ENCODE results near the gene UBE3A. TPM values are rescaled to one million over a fixed set of nuclear protein-coding genes. Genes with fewer than 3 reads are reported as not detected.

Gene UBE3A
- total and polyA plus RNA-seq, 2 experiments from 2014 or later = 85.5 to 96.7 TPM

DNA sequence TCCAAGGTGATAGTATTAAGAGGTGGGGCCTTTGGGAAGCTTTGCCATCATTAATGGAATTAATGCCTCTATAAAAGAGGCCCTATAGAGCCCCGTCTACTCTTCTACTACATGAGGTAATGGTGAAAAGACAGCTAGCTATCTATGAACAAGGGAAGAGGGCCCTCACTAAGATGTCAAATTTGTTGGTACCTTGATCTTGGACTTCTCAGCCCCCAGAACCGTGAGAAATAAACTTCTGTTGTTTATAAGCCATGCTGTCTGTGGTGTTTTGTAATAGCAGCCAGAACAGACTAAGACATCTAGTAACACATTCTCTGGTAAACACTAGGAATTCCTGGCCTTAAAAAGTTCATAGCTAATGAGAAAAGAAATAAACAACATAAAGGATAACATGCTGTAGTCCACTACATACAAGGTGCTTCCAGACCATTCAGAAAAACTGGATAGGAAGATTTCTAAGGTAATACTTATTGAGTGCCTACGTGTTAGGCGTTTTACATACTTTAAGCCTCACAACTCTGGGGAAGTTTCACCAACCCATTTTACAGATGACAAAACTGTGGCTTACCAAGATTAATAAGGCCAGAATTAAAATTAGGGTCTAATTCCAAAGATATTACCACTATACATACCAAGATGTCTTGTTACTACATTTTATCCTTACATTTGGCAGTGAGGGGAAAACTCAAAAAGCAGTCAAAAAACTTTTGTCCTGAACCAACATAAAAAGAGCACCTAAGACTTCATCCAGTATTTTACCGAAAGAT lies 3.2 kb downstream of the UBE3A start:
- 91% methylated on average over 5 of the region's 5 CpGs for WGBS (ENCODE audit: low lambda C conversion rate, missing lambda C conversion rate)
- Histone ChIP-seq H3K9me3 (ENCODE audit: low read depth) (no peaks in the 10 kb centered on the region), H3K27ac (no peak overlapping the region), H3K4me3 (peak overlapping the region; percentile 5), H2AFZ (no peak overlapping the region), H3K79me2 (peaks cover 80% of the 10 kb centered on the region), H3K4me1 (ENCODE audit: insufficient read depth) (peaks cover 14% of the 10 kb centered on the region), H3K4me2 (peak overlapping the region; percentile 89), H3K36me3 (replicated peaks; ENCODE audit: insufficient read depth, low read depth) (no peaks in the 10 kb centered on the region), H3K27me3 (no peaks in the 10 kb centered on the region), H4K20me1 (ENCODE audit: insufficient read depth, poor library complexity, severe bottlenecking) (peaks cover 71% of the 10 kb centered on the region), H3K9me2 (replicated peaks; ENCODE audit: insufficient read depth) (no peaks in the 10 kb centered on the region)
- TF ChIP-seq, protein P1, sequence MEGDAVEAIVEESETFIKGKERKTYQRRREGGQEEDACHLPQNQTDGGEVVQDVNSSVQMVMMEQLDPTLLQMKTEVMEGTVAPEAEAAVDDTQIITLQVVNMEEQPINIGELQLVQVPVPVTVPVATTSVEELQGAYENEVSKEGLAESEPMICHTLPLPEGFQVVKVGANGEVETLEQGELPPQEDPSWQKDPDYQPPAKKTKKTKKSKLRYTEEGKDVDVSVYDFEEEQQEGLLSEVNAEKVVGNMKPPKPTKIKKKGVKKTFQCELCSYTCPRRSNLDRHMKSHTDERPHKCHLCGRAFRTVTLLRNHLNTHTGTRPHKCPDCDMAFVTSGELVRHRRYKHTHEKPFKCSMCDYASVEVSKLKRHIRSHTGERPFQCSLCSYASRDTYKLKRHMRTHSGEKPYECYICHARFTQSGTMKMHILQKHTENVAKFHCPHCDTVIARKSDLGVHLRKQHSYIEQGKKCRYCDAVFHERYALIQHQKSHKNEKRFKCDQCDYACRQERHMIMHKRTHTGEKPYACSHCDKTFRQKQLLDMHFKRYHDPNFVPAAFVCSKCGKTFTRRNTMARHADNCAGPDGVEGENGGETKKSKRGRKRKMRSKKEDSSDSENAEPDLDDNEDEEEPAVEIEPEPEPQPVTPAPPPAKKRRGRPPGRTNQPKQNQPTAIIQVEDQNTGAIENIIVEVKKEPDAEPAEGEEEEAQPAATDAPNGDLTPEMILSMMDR (IDR thresholded peaks at IDR 0.05; ENCODE audit: poor library complexity) = no peak
- TF ChIP-seq EZH2 (IDR thresholded peaks at IDR 0.05; ENCODE audit: borderline replicate concordance) = no peak
- TF ChIP-seq EZH2phosphoT487 (IDR thresholded peaks at IDR 0.05; ENCODE audit: low read depth, severe bottlenecking, unreplicated experiment) = no peak
- no peak for DNase-seq (ENCODE audit: low spot score)

DNA sequence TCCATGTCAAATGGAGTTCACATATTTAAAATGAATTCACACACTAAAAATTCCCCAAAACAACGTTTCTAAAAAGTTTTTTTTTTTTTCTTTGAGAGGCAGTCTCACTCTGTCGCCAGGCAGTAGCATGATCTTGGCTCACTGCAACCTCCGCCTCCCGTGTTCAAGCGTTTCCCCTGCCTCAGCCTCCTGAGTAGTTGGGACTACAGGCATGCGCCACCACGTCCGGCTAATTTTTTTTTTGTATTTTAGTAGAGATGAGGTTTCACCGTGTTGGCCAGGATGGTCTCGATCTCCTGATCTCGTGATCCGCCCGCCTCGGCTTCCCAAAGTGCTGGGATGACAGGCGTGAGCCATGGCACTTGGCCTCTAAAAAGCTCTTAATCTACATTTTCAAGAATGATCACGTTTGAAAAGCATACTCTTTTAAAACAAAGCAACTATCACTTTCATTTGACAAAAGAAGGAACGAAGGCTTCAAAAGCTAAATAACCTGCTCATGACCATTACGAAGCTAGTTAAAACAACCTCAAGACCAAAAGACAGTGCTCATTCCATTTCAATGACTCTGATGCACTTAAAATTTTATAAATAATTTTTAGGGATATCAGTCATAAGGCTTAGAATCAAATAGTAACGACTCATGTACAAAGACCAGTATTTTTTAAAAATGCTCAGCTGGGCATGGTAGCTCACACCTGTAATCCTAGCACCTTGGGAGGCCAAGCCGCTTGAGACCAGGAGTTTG lies 5.5 kb downstream of the UBE3A start:
- 87% methylated on average over 20 of the region's 20 CpGs for WGBS (ENCODE audit: low lambda C conversion rate, missing lambda C conversion rate)
- Histone ChIP-seq H4K20me1 (ENCODE audit: insufficient read depth, poor library complexity, severe bottlenecking) (peaks cover 91% of the 10 kb centered on the region), H3K27ac (no peak overlapping the region), H3K4me2 (no peak overlapping the region), H3K9me2 (replicated peaks; ENCODE audit: insufficient read depth) (no peaks in the 10 kb centered on the region), H3K36me3 (replicated peaks; ENCODE audit: insufficient read depth, low read depth) (no peaks in the 10 kb centered on the region), H3K9me3 (ENCODE audit: low read depth) (no peaks in the 10 kb centered on the region), H3K4me3 (no peak overlapping the region), H3K27me3 (no peaks in the 10 kb centered on the region), H3K4me1 (ENCODE audit: insufficient read depth) (peaks cover 14% of the 10 kb centered on the region), H2AFZ (no peak overlapping the region), H3K79me2 (peaks cover 97% of the 10 kb centered on the region)
- TF ChIP-seq, protein P1 (IDR thresholded peaks at IDR 0.05; ENCODE audit: poor library complexity) = no peak
- TF ChIP-seq EZH2phosphoT487 (IDR thresholded peaks at IDR 0.05; ENCODE audit: low read depth, severe bottlenecking, unreplicated experiment) (no peak), EZH2 (IDR thresholded peaks at IDR 0.05; ENCODE audit: borderline replicate concordance) (no peak)
- DNase-seq (ENCODE audit: low spot score) = no peak

DNA sequence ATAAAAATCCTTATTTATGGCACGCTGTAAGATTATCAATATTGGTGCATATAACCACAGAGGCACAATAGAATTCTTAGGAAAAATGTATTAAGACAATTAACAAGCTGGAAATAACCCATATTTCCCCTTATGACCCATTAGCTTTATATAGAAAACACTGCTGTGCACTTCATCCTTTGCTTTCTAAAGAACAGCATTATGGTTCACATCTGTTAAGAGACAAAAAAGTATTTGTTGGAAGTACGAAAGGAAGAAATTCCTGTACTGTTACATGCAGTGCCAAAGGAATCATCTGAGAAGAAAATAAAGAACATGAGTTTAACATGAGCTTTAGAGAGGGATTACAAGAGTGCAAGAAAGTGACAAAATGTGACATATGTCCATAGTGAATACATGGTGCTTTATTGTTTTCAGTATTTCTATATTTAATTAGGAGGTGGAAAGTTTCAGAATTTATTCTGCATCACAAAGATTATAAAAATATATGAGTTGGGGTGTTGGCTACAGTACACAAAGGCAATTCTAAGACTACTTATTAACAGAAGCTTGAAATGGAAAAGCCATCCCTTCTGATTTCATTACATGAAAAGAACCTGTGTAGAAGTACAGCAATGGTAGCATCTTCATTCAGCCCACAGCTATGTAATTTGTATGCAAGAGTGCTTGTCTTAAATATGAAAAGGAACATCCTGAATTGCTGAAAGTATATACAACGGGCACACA lies 6.8 kb downstream of the UBE3A start:
- Histone ChIP-seq H3K27me3 (no peaks in the 10 kb centered on the region), H3K27ac (no peak overlapping the region), H3K4me1 (ENCODE audit: insufficient read depth) (peaks cover 14% of the 10 kb centered on the region), H3K4me3 (no peak overlapping the region), H4K20me1 (ENCODE audit: insufficient read depth, poor library complexity, severe bottlenecking) (peaks cover 95% of the 10 kb centered on the region), H3K9me3 (ENCODE audit: low read depth) (no peaks in the 10 kb centered on the region), H2AFZ (no peak overlapping the region), H3K9me2 (replicated peaks; ENCODE audit: insufficient read depth) (no peaks in the 10 kb centered on the region), H3K79me2 (peaks cover 97% of the 10 kb centered on the region), H3K36me3 (replicated peaks; ENCODE audit: insufficient read depth, low read depth) (no peaks in the 10 kb centered on the region), H3K4me2 (no peak overlapping the region)
- TF ChIP-seq, protein P1 (IDR thresholded peaks at IDR 0.05; ENCODE audit: poor library complexity) = no peak
- DNase-seq (ENCODE audit: low spot score) = no peak
- 90% methylated on average over 3 of the region's 3 CpGs for WGBS (ENCODE audit: low lambda C conversion rate, missing lambda C conversion rate)
